K562 (cell line): Measurements from ENCODE around the gene NRSN2. TPM values are rescaled to one million over a fixed set of nuclear protein-coding genes. Genes with fewer than 3 reads are reported as not detected.

Source experiments
- CBFA2T2 ChIP-seq: fragments of 450-650 bp; conservative IDR thresholded peaks from 2 replicates; pipeline ENCODE4 v1.6.1; 2017; ENCODE audit warnings: mild to moderate bottlenecking
- CBFA2T3 ChIP-seq: fragments of 450-650 bp; IDR thresholded peaks from 2 replicates; pipeline ENCODE4 v1.6.1; 2017
- EP400 ChIP-seq: fragments of 450-650 bp; IDR thresholded peaks from 2 replicates; pipeline ENCODE4 v1.6.1; 2017; ENCODE audit warnings: antibody characterized with exemption, mild to moderate bottlenecking, moderate library complexity
- FOSL1 ChIP-seq: fragments of 200-800 bp; sonication (Bioruptor generic); conservative IDR thresholded peaks from 2 replicates; pipeline ENCODE4 v1.6.1; 2016; ENCODE audit warnings: missing genetic modification characterization, missing compliant biosample characterization
- FOXK2 ChIP-seq, 2 experiments: fragments of 450-650 bp; IDR thresholded peaks in 1 of 2; conservative IDR thresholded peaks in 1 of 2; 2 replicates each; pipeline ENCODE4 v1.6.1; 2016; ENCODE audit warnings: low read depth in 2 of 2, mild to moderate bottlenecking in 1 of 2
- HSF4 ChIP-seq: fragments of 250-450 bp; sonication (Bioruptor Pico); IDR thresholded peaks from 2 replicates; pipeline ENCODE4 v2.1.2; 2022; ENCODE audit warnings: mild to moderate bottlenecking, moderate library complexity, borderline replicate concordance
- KLF16 ChIP-seq: IDR thresholded peaks from 2 replicates; pipeline ENCODE4 v1.6.1; 2016; ENCODE audit warnings: antibody characterized with exemption
- POLR2AphosphoS5 ChIP-seq: IDR thresholded peaks from 2 replicates; pipeline ENCODE4 v1.6.1; 2011; ENCODE audit warnings: mild to moderate bottlenecking, low read depth, low read length, moderate library complexity; ENCODE audit not compliant: control insufficient read depth, insufficient read depth
- RBBP5 ChIP-seq: fragments of 200-600 bp; sonication (generic); IDR thresholded peaks from 2 replicates; pipeline ENCODE4 v1.6.1; 2012; ENCODE audit warnings: borderline replicate concordance, mild to moderate bottlenecking, low read length, control low read depth, inconsistent platforms; ENCODE audit not compliant: insufficient read depth, poor library complexity, severe bottlenecking
- SOX6 ChIP-seq: fragments of 450-650 bp; IDR thresholded peaks from 2 replicates; pipeline ENCODE4 v1.6.1; 2014; ENCODE audit warnings: mild to moderate bottlenecking
- TAF9B ChIP-seq: fragments of 450-650 bp; IDR thresholded peaks from 2 replicates; pipeline ENCODE4 v1.6.1; 2018; ENCODE audit warnings: mild to moderate bottlenecking; ENCODE audit not compliant: partially characterized antibody
- TCF3 ChIP-seq: sonication (generic); formaldehyde crosslinking; IDR thresholded peaks from 2 replicates; pipeline ENCODE4 v1.4.0; 2020; ENCODE audit warnings: mild to moderate bottlenecking, missing genetic modification reagents
- ZBTB17 ChIP-seq: fragments of 450-650 bp; formaldehyde crosslinking; IDR thresholded peaks from 2 replicates; pipeline ENCODE4 v1.4.0; 2020; ENCODE audit warnings: mild to moderate bottlenecking
- ZKSCAN1 ChIP-seq: fragments of 150-350 bp; IDR thresholded peaks from 2 replicates; pipeline ENCODE4 v1.6.1; 2016; ENCODE audit warnings: low read depth, low read length
- ZNF143 ChIP-seq: sonication (generic); formaldehyde crosslinking; IDR thresholded peaks from 2 replicates; pipeline ENCODE4 v1.9.0; 2022; ENCODE audit warnings: mild to moderate bottlenecking, missing genetic modification reagents
- polyA plus RNA-seq, 8 experiments: library from polyadenylated mRNA; depleted of rRNA in 4 of 8; stranded (reverse) in 5 of 8; unstranded in 3 of 8; fragments of >200 nt; fragmentation: Nextera tagmentation in 2 of 8; fragmentation: Illumina TruSeq in 1 of 8; extraction: Ambion mirVana in 2 of 8; extraction: Trizol in 1 of 8; gene quantifications; 2 replicates each; pipeline versions ENCODE4 v1.2.1 to v1.2.3, GENCODE V29; 2011 to 2014; ENCODE audit warnings: inconsistent platforms in 1 of 8, missing spikeins in 1 of 8
- total RNA-seq, 7 experiments: library from RNA; depleted of rRNA in 6 of 7; stranded (reverse); fragments of >200 nt in 6 of 7; fragmentation: Illumina TruSeq in 2 of 7; extraction: Trizol in 2 of 7; gene quantifications; 2 replicates each; pipeline versions ENCODE4 v1.2.1 to v1.2.3, GENCODE V29; 2011 to 2021; ENCODE audit warnings: low replicate concordance in 1 of 7
- TF ChIP-seq, protein P1 (sequence below): sonication (generic); formaldehyde crosslinking; IDR thresholded peaks from 2 replicates; pipeline ENCODE4 v1.8.1; 2022; ENCODE audit warnings: missing genetic modification reagents
- TF ChIP-seq, protein P2 (sequence below): fragments of 250-450 bp; sonication (Bioruptor Pico); IDR thresholded peaks from 2 replicates; pipeline ENCODE4 v1.8.0; 2021; ENCODE audit warnings: moderate library complexity, mild to moderate bottlenecking, inconsistent platforms
- TF ChIP-seq, protein P3 (sequence below): fragments of 450-650 bp; IDR thresholded peaks from 2 replicates; pipeline ENCODE4 v1.6.1; 2018; ENCODE audit warnings: mild to moderate bottlenecking, low read depth; ENCODE audit not compliant: partially characterized antibody
- TF ChIP-seq, protein P4 (sequence below), 2 experiments: fragments of 450-650 bp; IDR thresholded peaks; 2 replicates each; pipeline ENCODE4 v1.6.1; 2018; ENCODE audit warnings: mild to moderate bottlenecking in 2 of 2, low read depth in 1 of 2; ENCODE audit not compliant: partially characterized antibody in 2 of 2

Gene NRSN2
- total and polyA plus RNA-seq, 9 of the 15 experiments (the other 6 are each of a cell fraction or from before 2014, with no cell fraction given), result 7.5 to 29.7 (median 11.1) TPM

DNA sequence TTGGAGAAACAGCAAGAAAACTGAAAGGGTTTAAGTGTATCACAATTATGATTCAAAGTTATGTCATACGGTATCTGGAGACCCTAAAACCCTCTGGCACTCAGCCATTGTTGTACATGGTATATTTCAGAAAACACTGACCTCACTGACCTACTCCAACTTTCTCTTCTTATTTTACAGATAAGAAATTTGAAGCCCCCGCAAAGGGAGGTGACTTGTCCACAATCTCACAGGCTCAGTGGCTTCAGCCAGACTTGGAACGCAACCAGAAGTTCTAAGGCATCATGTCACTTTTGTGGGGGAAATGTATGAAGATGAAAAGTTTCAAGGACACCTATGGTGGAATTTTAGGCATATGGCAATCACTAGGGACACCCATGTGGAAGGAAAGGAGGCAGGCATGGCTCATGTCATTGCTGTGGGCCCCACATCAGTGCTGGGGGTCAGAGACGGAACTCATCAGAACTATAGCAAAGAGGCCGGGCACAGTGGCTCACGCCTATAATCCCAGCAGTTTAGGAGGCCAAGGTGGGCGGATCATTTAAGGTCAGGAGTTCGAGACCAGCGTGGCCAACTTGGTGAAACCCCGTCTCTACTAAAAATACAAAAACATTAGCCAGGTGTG is 28.5 kb downstream of the NRSN2 start (continued):
- TF ChIP-seq FOXK2 (conservative IDR thresholded peaks at IDR 0.05 in 1 of 2, IDR thresholded peaks at IDR 0.05 in 1 of 2; ENCODE audit: low read depth in 2 of 2), result no peak
- 0 out of 2 replicates have a peak, but pooled peaks have one; percentile 57 for TF ChIP-seq KLF16
- TF ChIP-seq ZBTB17, result no peak
- no peak for TF ChIP-seq ZKSCAN1
- peak; percentile 49 for TF ChIP-seq TAF9B
- TF ChIP-seq HSF4, result peak; percentile 23; the same call in 1 of the 2 replicates
- peak; percentile 65 for TF ChIP-seq CBFA2T2
- TF ChIP-seq SOX6, result peak; percentile 53; the same call in 1 of the 2 replicates
- peak; percentile 57 for TF ChIP-seq POLR2AphosphoS5
- TF ChIP-seq, protein P1, sequence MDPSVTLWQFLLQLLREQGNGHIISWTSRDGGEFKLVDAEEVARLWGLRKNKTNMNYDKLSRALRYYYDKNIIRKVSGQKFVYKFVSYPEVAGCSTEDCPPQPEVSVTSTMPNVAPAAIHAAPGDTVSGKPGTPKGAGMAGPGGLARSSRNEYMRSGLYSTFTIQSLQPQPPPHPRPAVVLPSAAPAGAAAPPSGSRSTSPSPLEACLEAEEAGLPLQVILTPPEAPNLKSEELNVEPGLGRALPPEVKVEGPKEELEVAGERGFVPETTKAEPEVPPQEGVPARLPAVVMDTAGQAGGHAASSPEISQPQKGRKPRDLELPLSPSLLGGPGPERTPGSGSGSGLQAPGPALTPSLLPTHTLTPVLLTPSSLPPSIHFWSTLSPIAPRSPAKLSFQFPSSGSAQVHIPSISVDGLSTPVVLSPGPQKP (CRISPR knock-in tag), result no peak
- TF ChIP-seq TCF3 (CRISPR knock-in tag), result peak; percentile 74
- no peak for TF ChIP-seq ZNF143
- TF ChIP-seq, protein P2, sequence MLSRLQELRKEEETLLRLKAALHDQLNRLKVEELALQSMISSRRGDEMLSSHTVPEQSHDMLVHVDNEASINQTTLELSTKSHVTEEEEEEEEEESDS (CRISPR knock-in tag), result no peak
- TF ChIP-seq, protein P3, sequence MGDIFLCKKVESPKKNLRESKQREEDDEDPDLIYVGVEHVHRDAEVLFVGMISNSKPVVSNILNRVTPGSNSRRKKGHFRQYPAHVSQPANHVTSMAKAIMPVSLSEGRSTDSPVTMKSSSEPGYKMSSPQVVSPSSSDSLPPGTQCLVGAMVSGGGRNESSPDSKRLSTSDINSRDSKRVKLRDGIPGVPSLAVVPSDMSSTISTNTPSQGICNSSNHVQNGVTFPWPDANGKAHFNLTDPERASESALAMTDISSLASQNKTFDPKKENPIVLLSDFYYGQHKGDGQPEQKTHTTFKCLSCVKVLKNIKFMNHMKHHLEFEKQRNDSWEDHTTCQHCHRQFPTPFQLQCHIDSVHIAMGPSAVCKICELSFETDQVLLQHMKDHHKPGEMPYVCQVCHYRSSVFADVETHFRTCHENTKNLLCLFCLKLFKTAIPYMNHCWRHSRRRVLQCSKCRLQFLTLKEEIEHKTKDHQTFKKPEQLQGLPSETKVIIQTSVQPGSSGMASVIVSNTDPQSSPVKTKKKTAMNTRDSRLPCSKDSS, result no peak
- peak; percentile 48 for TF ChIP-seq EP400
- peak; percentile 29 for TF ChIP-seq RBBP5
- peak; percentile 30; the same call in 1 of the 2 replicates for TF ChIP-seq FOSL1 (tag)
- TF ChIP-seq, protein P4, sequence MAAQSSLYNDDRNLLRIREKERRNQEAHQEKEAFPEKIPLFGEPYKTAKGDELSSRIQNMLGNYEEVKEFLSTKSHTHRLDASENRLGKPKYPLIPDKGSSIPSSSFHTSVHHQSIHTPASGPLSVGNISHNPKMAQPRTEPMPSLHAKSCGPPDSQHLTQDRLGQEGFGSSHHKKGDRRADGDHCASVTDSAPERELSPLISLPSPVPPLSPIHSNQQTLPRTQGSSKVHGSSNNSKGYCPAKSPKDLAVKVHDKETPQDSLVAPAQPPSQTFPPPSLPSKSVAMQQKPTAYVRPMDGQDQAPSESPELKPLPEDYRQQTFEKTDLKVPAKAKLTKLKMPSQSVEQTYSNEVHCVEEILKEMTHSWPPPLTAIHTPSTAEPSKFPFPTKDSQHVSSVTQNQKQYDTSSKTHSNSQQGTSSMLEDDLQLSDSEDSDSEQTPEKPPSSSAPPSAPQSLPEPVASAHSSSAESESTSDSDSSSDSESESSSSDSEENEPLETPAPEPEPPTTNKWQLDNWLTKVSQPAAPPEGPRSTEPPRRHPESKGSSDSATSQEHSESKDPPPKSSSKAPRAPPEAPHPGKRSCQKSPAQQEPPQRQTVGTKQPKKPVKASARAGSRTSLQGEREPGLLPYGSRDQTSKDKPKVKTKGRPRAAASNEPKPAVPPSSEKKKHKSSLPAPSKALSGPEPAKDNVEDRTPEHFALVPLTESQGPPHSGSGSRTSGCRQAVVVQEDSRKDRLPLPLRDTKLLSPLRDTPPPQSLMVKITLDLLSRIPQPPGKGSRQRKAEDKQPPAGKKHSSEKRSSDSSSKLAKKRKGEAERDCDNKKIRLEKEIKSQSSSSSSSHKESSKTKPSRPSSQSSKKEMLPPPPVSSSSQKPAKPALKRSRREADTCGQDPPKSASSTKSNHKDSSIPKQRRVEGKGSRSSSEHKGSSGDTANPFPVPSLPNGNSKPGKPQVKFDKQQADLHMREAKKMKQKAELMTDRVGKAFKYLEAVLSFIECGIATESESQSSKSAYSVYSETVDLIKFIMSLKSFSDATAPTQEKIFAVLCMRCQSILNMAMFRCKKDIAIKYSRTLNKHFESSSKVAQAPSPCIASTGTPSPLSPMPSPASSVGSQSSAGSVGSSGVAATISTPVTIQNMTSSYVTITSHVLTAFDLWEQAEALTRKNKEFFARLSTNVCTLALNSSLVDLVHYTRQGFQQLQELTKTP (IDR thresholded peaks at IDR 0.05; ENCODE audit: low read depth in 1 of 2, partially characterized antibody in 2 of 2), result peak in 1 of 2 experiments; percentile 19
- TF ChIP-seq CBFA2T3, result peak; percentile 79
